Fibroblast of skin of scalp (primary cell): Measurements from ENCODE around the gene ST6GALNAC3.

ENCODE experiments used
- DNase-seq: peaks from one replicate; pipeline ENCODE4 v3.0.0-alpha.2; 2013

The ST6GALNAC3 gene

DNA sequence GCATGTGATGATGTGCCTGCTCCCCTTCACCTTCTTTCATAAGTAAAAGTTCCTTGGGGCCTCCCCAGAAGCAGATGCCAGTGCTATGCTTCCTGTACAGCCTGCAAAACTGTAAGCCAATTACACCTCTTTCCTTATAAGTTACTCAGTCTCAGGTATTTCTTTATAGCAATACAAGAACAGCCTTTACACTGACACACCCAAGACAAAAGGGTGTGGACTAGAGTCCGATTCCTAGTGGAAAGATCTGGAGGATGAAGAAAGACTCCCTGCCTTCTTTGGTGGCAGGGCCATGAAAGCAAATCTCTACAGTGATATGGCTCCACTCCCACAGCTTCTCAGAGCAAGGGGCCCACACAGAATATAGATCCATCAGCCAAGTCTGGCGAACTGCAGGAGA, 583.1 kb downstream of the ST6GALNAC3 start:
- DNase-seq = no peak

DNA sequence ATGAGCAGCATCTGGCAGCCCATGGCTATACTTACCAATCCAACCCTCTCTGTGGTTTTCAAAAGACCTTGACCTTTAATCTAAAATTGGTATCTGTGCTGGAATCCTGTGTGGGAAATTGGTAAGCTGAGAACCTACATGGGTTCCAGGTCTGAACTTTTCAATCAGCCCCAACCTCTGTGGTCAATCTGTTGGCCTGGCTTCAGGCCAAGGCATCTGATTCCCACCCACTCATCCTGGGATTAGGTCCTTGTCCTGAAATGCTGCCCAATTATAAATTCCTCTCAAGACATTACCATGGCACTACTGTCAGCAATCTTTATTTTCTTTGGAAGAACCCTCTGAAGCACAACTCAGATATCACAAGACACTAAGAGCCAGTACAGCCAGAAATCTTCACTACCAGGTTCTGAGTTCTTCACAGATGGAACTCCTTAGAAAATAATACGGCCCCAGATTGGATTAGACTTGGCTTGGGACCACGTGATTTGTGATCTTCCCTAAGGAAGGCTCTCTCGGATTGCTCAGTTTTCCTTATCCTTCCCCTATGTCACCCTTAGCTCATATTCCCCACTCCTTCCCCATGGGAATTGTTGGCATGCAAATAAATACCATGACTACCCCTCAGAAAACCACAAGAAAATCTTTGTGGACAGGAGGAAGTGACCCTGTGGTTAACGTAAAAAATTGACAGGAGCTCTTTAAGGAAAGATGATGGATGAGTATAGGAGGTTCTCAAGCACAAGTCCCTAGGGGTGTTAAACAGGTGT, 584.8 kb downstream of the ST6GALNAC3 start:
- DNase-seq = peak; percentile 86

DNA sequence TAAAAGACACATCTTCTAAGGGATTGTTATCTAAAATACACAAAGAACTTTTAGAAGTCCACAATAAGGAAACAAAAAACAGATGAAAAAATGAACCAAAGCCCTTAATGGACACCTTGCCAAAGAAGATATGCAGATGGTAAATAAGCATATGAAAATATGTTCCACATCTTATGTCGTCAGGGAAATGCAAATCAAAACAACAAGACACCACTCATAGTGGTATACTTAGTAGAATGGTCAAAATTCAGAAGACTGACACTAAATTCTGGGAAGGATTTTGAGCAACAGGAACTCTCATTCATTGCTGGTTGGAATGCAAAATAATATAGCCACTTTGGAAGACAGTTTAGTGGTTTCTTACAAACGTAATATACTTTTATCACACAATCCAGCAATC, 587.0 kb downstream of the ST6GALNAC3 start:
- no peak for DNase-seq

DNA sequence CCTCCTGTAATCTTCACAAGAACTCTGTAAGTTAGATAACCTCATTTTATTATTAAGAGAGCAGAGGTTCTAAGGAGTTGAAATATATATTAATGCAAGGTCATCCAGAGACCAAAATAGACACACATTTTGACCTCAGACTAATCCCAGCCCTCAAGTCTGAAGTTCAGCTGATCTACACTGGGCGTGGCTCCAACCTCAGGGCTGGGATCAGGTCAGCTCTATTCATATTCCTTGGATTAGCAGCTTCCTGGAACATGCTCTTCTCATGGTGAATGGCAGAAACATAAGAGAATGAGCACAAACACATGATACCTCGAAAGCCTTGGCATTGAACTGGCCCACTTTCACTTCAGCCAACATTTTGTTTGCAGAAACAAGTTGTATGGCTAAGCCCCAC, 592.0 kb downstream of the ST6GALNAC3 start:
- DNase-seq = no peak

DNA sequence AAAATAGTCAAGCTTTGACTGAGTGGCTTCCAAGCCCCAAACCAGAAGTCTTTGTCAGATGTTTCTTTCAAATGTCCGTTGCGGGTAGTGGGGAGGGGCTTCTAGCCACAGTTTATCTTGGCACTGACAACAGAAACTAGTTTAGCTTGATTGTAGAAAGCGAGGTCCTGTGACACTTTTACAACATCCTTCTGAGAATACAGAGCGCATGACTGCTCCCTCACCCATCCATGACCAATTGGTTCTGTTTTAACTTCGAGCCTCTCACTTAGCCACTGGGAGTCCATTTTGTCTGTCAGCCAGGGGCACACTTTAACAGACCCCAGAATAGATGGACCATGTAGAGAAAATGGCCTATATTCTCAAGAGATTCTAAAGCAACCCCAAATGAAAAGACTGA, 593.5 kb downstream of the ST6GALNAC3 start:
- DNase-seq = no peak

DNA sequence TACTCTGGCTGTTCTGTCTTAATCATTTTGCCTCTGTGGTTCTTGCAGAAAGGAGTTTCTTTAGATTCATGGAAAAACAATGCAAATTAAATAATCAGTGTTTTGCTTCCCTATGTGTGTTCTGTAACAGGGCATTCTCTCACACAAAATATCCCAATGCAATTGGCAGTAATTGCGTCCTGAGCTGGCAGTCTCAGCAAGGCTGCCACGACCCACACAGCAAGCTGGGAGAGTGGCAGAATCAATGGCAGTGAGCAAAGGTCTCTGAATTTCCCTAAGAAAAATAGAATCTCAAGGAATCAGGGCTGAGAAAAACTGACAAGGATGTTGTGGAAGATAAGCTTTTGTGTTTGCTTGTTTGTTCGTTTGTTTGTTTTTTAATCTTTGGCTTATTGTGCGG, 594.6 kb downstream of the ST6GALNAC3 start:
- no peak for DNase-seq

DNA sequence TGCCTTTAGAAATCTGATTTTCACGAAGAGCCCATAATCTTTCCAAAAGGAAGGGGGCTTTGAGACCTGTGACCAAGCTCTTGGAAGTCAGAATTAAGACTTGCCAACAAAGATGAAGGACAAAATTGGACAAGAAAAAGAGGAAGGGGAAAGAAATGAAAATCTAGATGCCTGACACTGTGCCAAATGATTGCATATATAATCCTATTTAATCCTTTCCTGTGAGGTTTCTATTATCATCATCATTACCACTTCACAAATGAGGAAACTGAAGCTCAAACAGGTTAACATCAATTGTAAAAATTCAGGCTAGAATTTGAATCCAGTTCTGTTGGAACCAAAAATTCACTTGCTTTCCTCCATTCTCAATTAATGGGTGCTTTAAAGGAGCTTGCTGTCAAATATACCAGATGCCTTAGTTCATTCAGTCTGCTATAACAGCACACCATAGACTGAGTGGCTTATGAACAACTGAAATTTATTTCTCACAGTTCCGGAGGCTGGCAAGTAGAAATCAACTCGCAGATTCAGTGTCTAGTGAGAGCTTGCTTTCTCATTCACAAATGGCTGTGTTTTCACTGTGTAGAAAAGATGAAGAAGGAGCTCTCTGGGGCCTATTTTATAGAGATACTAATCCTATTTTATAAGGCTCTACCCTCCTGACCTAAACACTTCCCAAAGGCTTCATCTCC, 595.2 kb downstream of the ST6GALNAC3 start:
- DNase-seq = no peak

DNA sequence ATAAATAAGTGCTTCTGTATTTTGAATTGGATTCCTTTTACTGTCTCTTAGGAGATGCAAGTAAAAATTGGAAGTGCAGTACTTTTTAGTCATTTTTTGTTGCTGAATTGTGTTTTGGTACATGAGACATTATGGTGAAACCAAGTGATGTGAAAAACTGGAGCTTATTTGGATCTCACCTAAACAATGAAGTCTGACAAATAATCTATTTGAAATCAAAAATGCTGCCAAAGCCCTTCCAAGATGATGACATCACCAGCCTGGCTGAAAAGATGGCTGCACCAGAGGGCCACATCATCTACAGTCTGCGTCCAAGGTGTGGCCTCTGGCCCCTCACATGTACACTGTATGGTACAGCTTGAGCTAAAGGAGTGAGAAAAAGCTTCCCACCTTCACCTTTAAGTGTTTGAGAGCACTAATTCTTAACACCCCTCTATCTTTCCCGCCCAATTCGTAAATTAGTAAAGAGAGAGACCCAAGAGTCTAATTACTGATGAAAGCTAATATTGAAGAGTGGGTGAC, 600.2 kb downstream of the ST6GALNAC3 start:
- no peak for DNase-seq

DNA sequence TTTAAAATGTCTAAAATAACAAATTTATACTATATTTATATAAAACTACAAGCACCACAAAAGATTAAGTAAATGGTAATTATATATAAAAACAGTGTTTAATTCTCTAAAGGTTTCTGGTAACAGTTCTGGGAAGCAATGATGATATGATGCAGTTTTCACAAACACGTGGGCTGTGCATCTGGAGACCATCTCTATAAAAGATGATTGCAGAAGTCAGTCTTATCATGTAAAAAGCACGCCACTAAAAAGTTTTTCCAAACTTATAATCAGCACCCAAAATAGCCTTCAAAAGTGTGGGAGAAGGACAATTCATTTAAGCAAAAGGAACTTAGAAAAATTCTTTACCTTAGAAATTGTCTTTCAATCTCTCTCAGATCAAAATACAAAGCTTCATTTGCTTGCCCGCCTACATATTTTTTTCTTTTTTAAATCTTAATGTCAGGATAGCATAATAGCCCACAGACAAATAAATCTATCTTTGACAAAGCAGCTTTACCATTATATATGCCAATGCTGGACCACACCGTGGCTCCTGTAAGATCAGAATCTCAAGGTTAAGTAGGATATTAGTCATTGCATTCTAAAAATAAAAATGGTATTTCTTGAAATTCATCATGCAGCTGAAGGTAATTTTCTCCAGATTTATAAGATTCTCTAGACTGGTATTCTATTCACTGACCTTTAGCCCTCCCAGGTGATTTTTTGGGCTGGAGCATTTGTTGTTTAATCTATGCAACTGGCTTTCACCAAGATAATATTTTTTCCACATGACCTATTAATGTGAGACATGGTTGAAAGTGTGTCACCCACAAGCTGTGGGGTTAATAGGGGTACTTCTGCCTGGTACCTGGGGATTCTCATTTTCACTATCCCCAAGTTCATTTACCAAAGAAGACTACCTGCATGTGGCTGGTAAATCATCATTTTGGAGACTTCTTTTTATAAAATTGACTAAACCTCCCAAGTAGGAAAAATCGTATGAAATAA, 603.2 kb downstream of the ST6GALNAC3 start:
- DNase-seq = no peak

DNA sequence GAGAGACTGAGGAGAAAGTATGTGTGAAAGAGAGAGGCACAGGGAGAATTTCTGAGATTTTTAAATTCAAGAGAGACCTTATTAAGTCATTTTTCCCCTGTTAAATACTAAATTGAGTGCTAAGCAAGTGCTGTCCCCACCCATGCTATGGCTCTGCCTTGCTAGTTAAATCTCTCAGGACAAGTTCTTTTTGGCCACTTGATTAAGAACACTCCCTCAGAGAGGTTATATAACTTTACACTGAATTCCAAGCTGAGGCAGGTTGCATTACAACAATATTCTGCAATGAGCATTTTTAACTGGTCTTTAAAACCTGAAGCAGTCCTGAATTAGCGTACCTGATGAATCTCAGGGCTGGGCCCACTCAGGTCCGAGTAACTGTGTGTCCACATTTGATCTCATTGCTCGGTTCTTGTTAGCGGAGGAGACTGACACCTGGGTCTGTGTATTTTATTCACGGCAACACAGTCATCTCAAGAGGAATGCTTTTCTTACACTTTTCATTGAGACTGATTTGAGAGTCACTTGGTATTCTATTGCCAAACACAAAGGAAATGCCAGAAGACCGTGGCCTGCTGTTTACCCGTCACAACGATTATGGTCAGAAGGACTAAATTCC, 605.1 kb downstream of the ST6GALNAC3 start:
- DNase-seq = no peak

DNA sequence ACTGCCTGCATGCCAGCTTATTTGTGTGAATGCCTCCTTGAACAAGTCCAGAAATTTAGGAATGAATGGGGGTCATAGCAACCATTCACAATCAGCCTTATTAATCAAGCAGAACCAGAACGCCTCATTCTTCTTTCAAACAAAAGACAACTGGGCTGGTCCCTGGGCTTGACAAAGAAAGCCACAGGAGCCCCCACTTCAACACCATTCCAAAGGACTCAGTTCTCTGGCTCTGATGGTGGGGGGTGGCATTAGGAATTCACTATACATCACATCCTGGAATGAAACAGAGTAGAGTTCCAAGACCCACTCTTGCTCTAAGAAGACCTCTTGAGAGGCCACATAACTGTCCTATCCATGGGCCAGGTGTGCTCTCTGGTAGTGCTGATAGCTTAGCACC, 606.1 kb downstream of the ST6GALNAC3 start:
- no peak for DNase-seq

DNA sequence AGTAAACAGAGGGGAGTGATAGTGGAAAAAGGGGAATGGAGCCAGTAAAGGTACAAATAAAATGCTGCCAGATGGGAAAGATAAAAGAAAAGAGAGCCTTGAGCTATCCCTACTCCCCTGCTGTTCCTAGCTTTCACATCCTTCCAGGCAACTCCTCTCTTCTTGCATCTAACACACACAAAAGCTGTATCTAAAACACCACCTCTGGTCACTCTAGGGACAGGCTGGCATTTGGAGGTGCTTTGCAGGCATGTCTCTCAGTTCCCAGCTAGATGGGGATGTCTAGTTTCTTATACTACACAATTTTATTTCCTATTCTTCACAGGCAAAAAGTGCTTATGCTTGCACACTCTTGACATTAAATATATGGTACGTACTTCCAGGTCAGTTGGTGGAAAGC, 607.6 kb downstream of the ST6GALNAC3 start:
- DNase-seq = no peak
